NB4 (cell line): ENCODE data around the gene FAM217B.
A peak's percentile ranks its signal among the peaks of the same experiment; 100 is the strongest.

Experiments used
- DNase-seq: peaks from one replicate; pipeline ENCODE4 v3.0.0; 2010; ENCODE audit warnings: low read depth
- H3K4me3 ChIP-seq: one replicate; pipeline ENCODE4 v1.5.1; 2011; ENCODE audit warnings: mild to moderate bottlenecking, low read depth, low read length, moderate library complexity
- MAX ChIP-seq: IDR thresholded peaks from 2 replicates; pipeline ENCODE4 v1.6.1; 2011; ENCODE audit warnings: low read depth, low read length
- MYC ChIP-seq: IDR thresholded peaks from 2 replicates; pipeline ENCODE4 v1.6.1; 2011; ENCODE audit warnings: low read depth, low read length
- POLR2A ChIP-seq: IDR thresholded peaks from 2 replicates; pipeline ENCODE4 v1.6.1; 2011; ENCODE audit warnings: mild to moderate bottlenecking; ENCODE audit not compliant: insufficient read length; ENCODE audit errors: extremely low read depth
- TF ChIP-seq, protein P1 (sequence below): IDR thresholded peaks from one replicate; pipeline ENCODE4 v1.5.1; 2012; ENCODE audit warnings: low read depth, low read length

Gene FAM217B

DNA sequence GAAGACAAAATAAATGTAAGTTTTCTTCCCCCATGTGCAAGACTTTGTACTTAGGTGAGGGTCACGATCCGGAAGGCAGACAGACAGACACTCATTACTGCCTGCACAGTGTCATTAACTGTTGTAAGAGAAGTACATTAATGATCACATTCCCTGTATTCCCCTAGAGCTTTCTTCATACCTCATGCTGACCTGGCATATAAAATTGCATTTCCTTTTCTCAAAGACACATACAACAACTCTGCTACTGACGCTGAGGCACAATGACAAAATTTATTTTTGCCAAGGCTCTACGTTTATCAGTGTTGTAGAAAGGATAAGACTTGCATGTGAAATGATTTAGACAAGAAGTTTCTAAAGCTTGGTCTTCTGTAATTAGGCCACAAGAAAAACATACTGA lies 3.8 kb upstream of the FAM217B start:
- TF ChIP-seq MYC (no peak), POLR2A (no peak), MAX (no peak)
- TF ChIP-seq, protein P1, sequence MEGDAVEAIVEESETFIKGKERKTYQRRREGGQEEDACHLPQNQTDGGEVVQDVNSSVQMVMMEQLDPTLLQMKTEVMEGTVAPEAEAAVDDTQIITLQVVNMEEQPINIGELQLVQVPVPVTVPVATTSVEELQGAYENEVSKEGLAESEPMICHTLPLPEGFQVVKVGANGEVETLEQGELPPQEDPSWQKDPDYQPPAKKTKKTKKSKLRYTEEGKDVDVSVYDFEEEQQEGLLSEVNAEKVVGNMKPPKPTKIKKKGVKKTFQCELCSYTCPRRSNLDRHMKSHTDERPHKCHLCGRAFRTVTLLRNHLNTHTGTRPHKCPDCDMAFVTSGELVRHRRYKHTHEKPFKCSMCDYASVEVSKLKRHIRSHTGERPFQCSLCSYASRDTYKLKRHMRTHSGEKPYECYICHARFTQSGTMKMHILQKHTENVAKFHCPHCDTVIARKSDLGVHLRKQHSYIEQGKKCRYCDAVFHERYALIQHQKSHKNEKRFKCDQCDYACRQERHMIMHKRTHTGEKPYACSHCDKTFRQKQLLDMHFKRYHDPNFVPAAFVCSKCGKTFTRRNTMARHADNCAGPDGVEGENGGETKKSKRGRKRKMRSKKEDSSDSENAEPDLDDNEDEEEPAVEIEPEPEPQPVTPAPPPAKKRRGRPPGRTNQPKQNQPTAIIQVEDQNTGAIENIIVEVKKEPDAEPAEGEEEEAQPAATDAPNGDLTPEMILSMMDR = no peak
- DNase-seq = no peak
- H3K4me3 ChIP-seq = no peak overlapping the region

DNA sequence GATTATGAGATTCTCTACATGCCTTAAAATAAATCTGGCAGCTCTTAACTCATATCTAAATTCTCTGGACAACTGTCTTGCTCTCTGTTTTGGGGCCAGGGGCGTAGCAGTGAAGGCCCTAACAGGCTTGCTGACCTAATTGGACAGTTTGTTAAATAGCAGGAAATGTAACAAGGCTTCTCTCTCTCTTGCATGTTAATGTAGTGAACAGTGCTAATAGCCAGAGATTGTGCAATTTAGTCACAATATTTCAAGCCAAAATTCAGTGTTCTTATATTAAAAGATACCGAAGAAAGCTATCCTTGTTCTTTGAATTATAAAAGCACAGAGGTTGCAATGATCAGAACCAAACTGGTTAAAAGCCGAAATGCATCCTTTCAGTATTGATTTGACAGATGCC lies 3.0 kb upstream of the FAM217B start:
- peak overlapping the region; percentile 18 for H3K4me3 ChIP-seq
- DNase-seq = peak; percentile 42
- TF ChIP-seq MYC = no peak
- TF ChIP-seq, protein P1 = no peak
- no peak for TF ChIP-seq MAX
- no peak for TF ChIP-seq POLR2A

DNA sequence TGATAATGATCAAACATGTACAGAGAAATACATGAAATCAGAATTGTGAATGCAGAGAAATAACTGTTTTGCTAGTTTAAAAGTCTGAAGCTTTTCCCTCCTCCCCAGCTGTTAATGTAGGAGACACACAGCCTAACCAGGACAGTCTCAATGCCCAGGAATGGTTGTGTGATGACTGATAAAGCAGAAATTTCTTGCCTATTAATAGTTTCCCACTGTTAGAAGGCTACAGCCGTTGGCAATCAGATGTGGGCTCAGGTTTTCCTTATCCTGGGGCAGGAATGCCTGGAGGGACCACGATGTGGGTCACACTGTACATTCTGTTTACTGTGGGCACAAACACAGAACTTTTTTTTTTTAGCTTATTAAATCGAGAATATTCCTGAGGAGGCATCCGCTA lies 2.0 kb upstream of the FAM217B start:
- H3K4me3 ChIP-seq = peak overlapping the region; percentile 46
- DNase-seq = no peak
- TF ChIP-seq MAX = no peak
- TF ChIP-seq MYC = no peak
- TF ChIP-seq, protein P1 = no peak
- no peak for TF ChIP-seq POLR2A

DNA sequence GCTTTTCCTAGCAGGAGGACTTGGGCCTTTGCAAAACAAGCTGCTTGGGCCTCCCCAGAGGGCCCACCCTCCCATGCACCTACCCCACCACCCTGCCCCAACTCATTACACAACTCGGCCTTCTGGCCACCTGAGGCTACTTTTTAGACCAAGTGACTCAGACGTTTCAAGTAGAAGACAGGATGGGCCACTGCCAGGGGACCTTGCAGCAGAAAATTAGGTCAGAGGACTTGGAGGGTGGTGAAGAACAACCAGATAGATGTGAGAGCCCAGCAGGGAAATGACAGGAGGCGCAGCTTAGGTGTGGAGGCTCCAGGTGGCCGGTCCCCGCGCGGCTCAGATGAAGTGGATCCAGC lies 1.5 kb upstream of the FAM217B start:
- peak; percentile 62 for DNase-seq
- peak overlapping the region; percentile 46 for H3K4me3 ChIP-seq
- no peak for TF ChIP-seq MYC
- no peak for TF ChIP-seq MAX
- TF ChIP-seq, protein P1 = no peak
- TF ChIP-seq POLR2A = no peak

DNA sequence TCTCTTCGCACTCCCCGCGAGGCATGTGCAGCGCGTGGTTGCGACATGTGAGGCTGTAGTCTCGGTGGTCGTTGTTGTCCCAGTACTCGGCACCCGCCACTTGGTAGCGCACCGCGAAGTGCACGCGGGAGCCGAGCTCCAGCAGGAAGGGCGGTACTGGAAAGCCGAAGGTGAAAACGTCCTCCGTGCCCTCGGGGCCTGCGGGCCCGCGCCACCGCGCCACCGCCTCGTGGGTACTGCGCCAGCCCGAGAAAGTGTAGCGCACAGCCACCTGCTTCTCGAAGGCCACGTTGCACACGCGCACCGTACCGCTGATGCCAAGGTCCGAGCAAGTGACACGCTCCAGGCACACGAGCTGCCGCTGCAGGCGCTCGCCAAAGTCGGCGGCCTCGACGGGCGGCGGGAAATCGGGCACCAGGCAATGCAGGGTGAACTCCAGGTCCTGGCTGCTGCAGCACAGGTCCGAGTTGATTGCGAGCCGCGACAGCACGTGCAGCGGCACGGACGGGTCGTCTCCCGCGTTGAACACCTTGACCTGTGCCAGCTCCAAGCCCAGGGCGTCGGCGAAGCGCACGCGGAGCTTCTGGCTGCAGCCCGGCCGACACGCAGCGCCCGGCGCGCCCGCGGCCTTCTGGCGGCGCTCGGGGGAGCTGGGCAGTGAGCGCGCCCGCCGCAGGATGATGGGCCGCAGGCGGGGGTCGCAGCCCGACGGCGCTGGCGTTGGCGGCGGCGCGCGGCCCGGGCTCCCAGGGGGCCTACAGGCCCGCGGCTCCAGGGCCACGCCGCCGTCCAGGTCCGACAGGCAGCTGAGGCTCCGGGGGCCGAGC lies 924 bp upstream of the FAM217B start:
- no peak for TF ChIP-seq MAX
- DNase-seq = no peak
- peak overlapping the region; percentile 81 for H3K4me3 ChIP-seq

GRCh38 chr20:59939879-59940128 lies 385 bp upstream of the FAM217B start:
- TF ChIP-seq MYC = no peak
- TF ChIP-seq, protein P1 = no peak
- no peak for TF ChIP-seq MAX
- TF ChIP-seq POLR2A = no peak
- H3K4me3 ChIP-seq = peak overlapping the region; percentile 81
- DNase-seq = peak; percentile 61
